ENCODE data around the gene HTR7.
"Not testable (repeated sequence)": the region's sequence is repeated elsewhere in the genome, so short reads cannot be mapped to it uniquely, and the experiment has no call there.

The HTR7 gene

GRCh38 chr10:90857635-90858460 lies at the start of gene HTR7:
HTR7 (minus strand) TSS chr10:90858039; CDS start chr10:90857671, 368 bp downstream.
- DNase-seq (ENCODE audit: low read depth) = peak; percentile 44

- DNase-seq (ENCODE audit: low read depth) = no peak
These were observed 48.8 kb upstream of the HTR7 start for GRCh38 chr10:90906596-90906995.

- DNase-seq (ENCODE audit: low read depth) = no peak
These were observed 48.1 kb upstream of the HTR7 start for GRCh38 chr10:90905925-90906324.

- DNase-seq (ENCODE audit: low read depth) = not testable (repeated sequence)
These were observed 39.1 kb upstream of the HTR7 start for GRCh38 chr10:90896916-90897315.

- no peak for DNase-seq (ENCODE audit: low read depth)
These were observed 35.4 kb upstream of the HTR7 start for GRCh38 chr10:90893190-90893589.

- no peak for DNase-seq (ENCODE audit: low read depth)
These were observed 32.5 kb upstream of the HTR7 start for GRCh38 chr10:90890347-90890746.

- DNase-seq (ENCODE audit: low read depth) = no peak
These were observed 31.8 kb upstream of the HTR7 start for GRCh38 chr10:90889636-90890035.

- no peak for DNase-seq (ENCODE audit: low read depth)
These were observed 30.5 kb upstream of the HTR7 start for GRCh38 chr10:90888387-90888786.

- DNase-seq (ENCODE audit: low read depth) = no peak
These were observed 29.7 kb upstream of the HTR7 start for GRCh38 chr10:90887555-90887954.

- DNase-seq (ENCODE audit: low read depth) = no peak
These were observed 27.3 kb upstream of the HTR7 start for GRCh38 chr10:90885176-90885575.

- DNase-seq (ENCODE audit: low read depth) = no peak
These were observed 26.6 kb upstream of the HTR7 start for GRCh38 chr10:90884431-90884830.

- not testable (repeated sequence) for DNase-seq (ENCODE audit: low read depth)
These were observed 22.4 kb upstream of the HTR7 start for GRCh38 chr10:90880059-90880719.

- no peak for DNase-seq (ENCODE audit: low read depth)
These were observed 21.2 kb upstream of the HTR7 start for GRCh38 chr10:90879062-90879461.

- DNase-seq (ENCODE audit: low read depth) = no peak
These were observed 14.8 kb upstream of the HTR7 start for GRCh38 chr10:90872648-90873020.

GRCh38 chr10:90871766-90872647 lies 14.2 kb upstream of the HTR7 start, which contains the start of gene RPP30:
RPP30 (plus strand) TSS chr10:90871974; CDS start chr10:90871987, 13 bp downstream.
- DNase-seq (ENCODE audit: low read depth) = peak; percentile 76

- DNase-seq (ENCODE audit: low read depth) = no peak
These were observed 13.5 kb upstream of the HTR7 start for GRCh38 chr10:90871279-90871765.

GRCh38 chr10:90866050-90866598 lies 8.3 kb upstream of the HTR7 start:
- DNase-seq (ENCODE audit: low read depth) = no peak

- DNase-seq (ENCODE audit: low read depth) = no peak
These were observed 7.6 kb upstream of the HTR7 start for GRCh38 chr10:90865401-90865800.

- no peak for DNase-seq (ENCODE audit: low read depth)
These were observed 5.2 kb upstream of the HTR7 start for GRCh38 chr10:90862908-90863514.

- DNase-seq (ENCODE audit: low read depth) = no peak
These were observed 3.0 kb upstream of the HTR7 start for GRCh38 chr10:90860790-90861189.

- no peak for DNase-seq (ENCODE audit: low read depth)
These were observed 1.5 kb upstream of the HTR7 start for GRCh38 chr10:90859321-90859751.

Data from stimulated activated CD8-positive, alpha-beta memory T cell treated with anti-CD3 and anti-CD28 coated beads, Interleukin-4, amount 100 ng/mL, for 24 hours (primary cell).